ENCODE data around the gene CFAP161.

The CFAP161 gene

GRCh38 chr15:81097890-81098280, 36.2 kb upstream of the CFAP161 start:
- H3K4me3 ChIP-seq (ENCODE audit: low read depth, low read length): no peak overlapping the region
- no peak for TF ChIP-seq CTCF (IDR thresholded peaks at IDR 0.05; ENCODE audit: borderline replicate concordance, insufficient read depth, low read depth, low read length)

- no peak for TF ChIP-seq CTCF (IDR thresholded peaks at IDR 0.05; ENCODE audit: borderline replicate concordance, insufficient read depth, low read depth, low read length)
- no peak overlapping the region for H3K4me3 ChIP-seq (ENCODE audit: low read depth, low read length)
Measured at GRCh38 chr15:81098349-81098748, 35.7 kb upstream of the CFAP161 start.

- no peak for TF ChIP-seq CTCF (IDR thresholded peaks at IDR 0.05; ENCODE audit: borderline replicate concordance, insufficient read depth, low read depth, low read length)
- H3K4me3 ChIP-seq (ENCODE audit: low read depth, low read length): no peak overlapping the region
Measured at GRCh38 chr15:81098861-81099651, 35.0 kb upstream of the CFAP161 start.

GRCh38 chr15:81101894-81102815, 31.9 kb upstream of the CFAP161 start:
- H3K4me3 ChIP-seq (ENCODE audit: low read depth, low read length): no peak overlapping the region
- TF ChIP-seq CTCF (IDR thresholded peaks at IDR 0.05; ENCODE audit: borderline replicate concordance, insufficient read depth, low read depth, low read length): no peak

- TF ChIP-seq CTCF (IDR thresholded peaks at IDR 0.05; ENCODE audit: borderline replicate concordance, insufficient read depth, low read depth, low read length): no peak
- H3K4me3 ChIP-seq (ENCODE audit: low read depth, low read length): no peak overlapping the region
Measured at GRCh38 chr15:81103857-81104256, 30.2 kb upstream of the CFAP161 start.

- H3K4me3 ChIP-seq (ENCODE audit: low read depth, low read length): no peak overlapping the region
- TF ChIP-seq CTCF (IDR thresholded peaks at IDR 0.05; ENCODE audit: borderline replicate concordance, insufficient read depth, low read depth, low read length): no peak
Measured at GRCh38 chr15:81105545-81105944, 28.5 kb upstream of the CFAP161 start.

Measured in GM12875 (cell line).